Upper lobe of right lung (tissue), 1 donor: ENCODE measurements around the gene EFNA5. TPM values are rescaled to one million over a fixed set of nuclear protein-coding genes. Genes with fewer than 3 reads are reported as not detected.

ENCODE experiments used
- ATAC-seq: fragments of 200-7000 bp; cut with Tn5 transposase; one replicate; pipeline ENCODE4 v1.9.1; 2020; ENCODE audit warnings: mild to moderate bottlenecking, moderate library complexity
- DNase-seq: peaks from one replicate; pipeline ENCODE4 v3.0.0-alpha.2; 2020
- H3K27ac ChIP-seq: fragments of 200-600 bp; one replicate; pipeline ENCODE4 v1.8.0; 2022
- H3K27me3 ChIP-seq: fragments of 200-600 bp; one replicate; pipeline ENCODE4 v1.8.0; 2022; ENCODE audit warnings: mild to moderate bottlenecking
- H3K36me3 ChIP-seq: fragments of 200-600 bp; one replicate; pipeline ENCODE4 v1.8.0; 2022
- H3K4me1 ChIP-seq: fragments of 200-600 bp; one replicate; pipeline ENCODE4 v1.8.0; 2022
- H3K4me3 ChIP-seq: fragments of 200-600 bp; one replicate; pipeline ENCODE4 v1.8.0; 2022; ENCODE audit warnings: mild to moderate bottlenecking
- H3K9me3 ChIP-seq: fragments of 200-600 bp; one replicate; pipeline ENCODE4 v1.8.0; 2022
- intact Hi-C: fragments of 100-400 bp; cut with DNase I; formaldehyde crosslinking; loops from one replicate; pipeline ENCODE4 v1.11.0; 2022
- total RNA-seq: library from RNA; stranded (reverse); fragmentation: NEBNext Ultra II Directional; extraction: Animal tissue kit (Norgen Biotek cat#: 25700); gene quantifications from one replicate; pipeline ENCODE4 v1.2.1, GENCODE V29; 2021
- TF ChIP-seq, protein P1 (sequence below): fragments of 200-600 bp; IDR thresholded peaks from one replicate; pipeline ENCODE4 v1.8.0; 2022; ENCODE audit warnings: antibody characterized with exemption
- donor health status: DM: no; HTN: yes; CAD: no; lungs with severe emphysema.

Gene EFNA5
- total RNA-seq, 1 donor from 2014 or later = 12.0 TPM

GRCh38 chr5:107531308-107531707 lies 139.4 kb downstream of the EFNA5 start:
- intact Hi-C loops = no loop called here
- TF ChIP-seq, protein P1, sequence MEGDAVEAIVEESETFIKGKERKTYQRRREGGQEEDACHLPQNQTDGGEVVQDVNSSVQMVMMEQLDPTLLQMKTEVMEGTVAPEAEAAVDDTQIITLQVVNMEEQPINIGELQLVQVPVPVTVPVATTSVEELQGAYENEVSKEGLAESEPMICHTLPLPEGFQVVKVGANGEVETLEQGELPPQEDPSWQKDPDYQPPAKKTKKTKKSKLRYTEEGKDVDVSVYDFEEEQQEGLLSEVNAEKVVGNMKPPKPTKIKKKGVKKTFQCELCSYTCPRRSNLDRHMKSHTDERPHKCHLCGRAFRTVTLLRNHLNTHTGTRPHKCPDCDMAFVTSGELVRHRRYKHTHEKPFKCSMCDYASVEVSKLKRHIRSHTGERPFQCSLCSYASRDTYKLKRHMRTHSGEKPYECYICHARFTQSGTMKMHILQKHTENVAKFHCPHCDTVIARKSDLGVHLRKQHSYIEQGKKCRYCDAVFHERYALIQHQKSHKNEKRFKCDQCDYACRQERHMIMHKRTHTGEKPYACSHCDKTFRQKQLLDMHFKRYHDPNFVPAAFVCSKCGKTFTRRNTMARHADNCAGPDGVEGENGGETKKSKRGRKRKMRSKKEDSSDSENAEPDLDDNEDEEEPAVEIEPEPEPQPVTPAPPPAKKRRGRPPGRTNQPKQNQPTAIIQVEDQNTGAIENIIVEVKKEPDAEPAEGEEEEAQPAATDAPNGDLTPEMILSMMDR = no peak
- H3K4me1 ChIP-seq = no peaks in the 10 kb centered on the region
- DNase-seq (no peak), ATAC-seq (no peak)
- H3K27me3 ChIP-seq = no peaks in the 10 kb centered on the region
- H3K27ac ChIP-seq = no peak overlapping the region
- H3K9me3 ChIP-seq = no peaks in the 10 kb centered on the region
- H3K4me3 ChIP-seq = no peak overlapping the region
- H3K36me3 ChIP-seq = no peaks in the 10 kb centered on the region

- intact Hi-C loops = no loop called here
- TF ChIP-seq, protein P1 = no peak
- DNase-seq (no peak), ATAC-seq (no peak)
- Histone ChIP-seq H3K27ac (no peak overlapping the region), H3K4me1 (no peaks in the 10 kb centered on the region), H3K27me3 (no peaks in the 10 kb centered on the region), H3K9me3 (no peaks in the 10 kb centered on the region), H3K4me3 (no peak overlapping the region), H3K36me3 (no peaks in the 10 kb centered on the region)
Measured at GRCh38 chr5:107529618-107530017, 141.1 kb downstream of the EFNA5 start.

DNA sequence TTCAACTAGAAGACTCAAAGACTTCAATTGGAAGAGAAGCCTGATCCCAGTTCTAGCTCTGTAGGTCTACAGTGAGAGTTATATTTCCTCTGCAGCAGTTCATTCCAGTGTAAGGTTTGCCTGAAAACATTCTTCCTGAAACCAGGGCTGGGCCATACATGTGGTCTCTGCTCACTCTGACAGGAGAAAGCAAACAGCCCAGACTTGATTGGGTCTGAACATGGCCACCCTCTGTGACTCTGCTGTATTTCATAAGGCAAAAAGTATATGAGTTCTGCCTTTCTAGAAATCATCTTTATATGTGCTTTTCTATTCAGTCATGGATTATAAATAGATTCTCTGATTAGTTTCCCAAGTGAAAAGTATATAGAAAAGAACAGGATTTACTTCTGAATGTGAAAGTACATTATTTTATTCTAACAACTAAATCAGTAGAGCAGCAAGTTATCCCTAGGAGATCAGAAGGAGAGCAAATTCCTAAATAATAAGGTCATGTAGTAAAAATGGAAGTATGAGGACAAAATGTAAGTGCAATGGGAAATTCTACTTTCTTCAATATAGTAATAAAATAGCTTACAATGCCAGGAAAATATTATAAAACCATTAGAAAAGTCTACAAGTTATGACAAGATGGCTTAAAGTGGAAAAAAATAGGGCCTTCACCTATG lies 144.3 kb downstream of the EFNA5 start:
- H3K27ac ChIP-seq = no peak overlapping the region
- ATAC-seq = no peak

DNA sequence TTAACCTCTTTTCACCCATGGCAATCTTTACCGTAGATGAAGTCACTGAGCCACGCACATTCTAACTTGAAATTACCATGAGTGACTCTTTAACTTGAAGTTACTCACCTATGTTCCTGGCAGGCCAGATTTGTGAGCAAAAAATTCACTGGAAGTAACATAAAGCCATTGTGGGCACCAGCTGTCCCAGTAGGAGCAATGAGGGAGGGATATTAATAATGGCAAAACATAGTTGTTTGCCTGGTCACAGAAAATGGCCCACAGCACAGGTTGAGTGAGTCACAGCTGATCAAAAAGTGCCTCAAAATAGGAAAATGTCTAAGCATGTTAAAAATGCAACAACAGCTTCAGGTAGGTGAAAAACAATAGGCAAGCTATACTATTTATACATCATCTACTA lies 146.6 kb downstream of the EFNA5 start:
- no peak overlapping the region for H3K4me3 ChIP-seq
- no peak for DNase-seq
- TF ChIP-seq, protein P1 = no peak
- H3K4me1 ChIP-seq = no peaks in the 10 kb centered on the region
- no peaks in the 10 kb centered on the region for H3K9me3 ChIP-seq
- no peaks in the 10 kb centered on the region for H3K36me3 ChIP-seq
- H3K27me3 ChIP-seq = no peaks in the 10 kb centered on the region
- intact Hi-C loops = no loop called here
- H3K27ac ChIP-seq = no peak overlapping the region
- ATAC-seq = no peak

More for the DNA sequence above, 144.3 kb downstream of the EFNA5 start:
- Histone ChIP-seq H3K4me1 (no peaks in the 10 kb centered on the region), H3K36me3 (no peaks in the 10 kb centered on the region), H3K4me3 (no peak overlapping the region), H3K27me3 (no peaks in the 10 kb centered on the region), H3K9me3 (no peaks in the 10 kb centered on the region)
- DNase-seq = no peak
- TF ChIP-seq, protein P1 = no peak
- intact Hi-C loops = no loop called here

DNA sequence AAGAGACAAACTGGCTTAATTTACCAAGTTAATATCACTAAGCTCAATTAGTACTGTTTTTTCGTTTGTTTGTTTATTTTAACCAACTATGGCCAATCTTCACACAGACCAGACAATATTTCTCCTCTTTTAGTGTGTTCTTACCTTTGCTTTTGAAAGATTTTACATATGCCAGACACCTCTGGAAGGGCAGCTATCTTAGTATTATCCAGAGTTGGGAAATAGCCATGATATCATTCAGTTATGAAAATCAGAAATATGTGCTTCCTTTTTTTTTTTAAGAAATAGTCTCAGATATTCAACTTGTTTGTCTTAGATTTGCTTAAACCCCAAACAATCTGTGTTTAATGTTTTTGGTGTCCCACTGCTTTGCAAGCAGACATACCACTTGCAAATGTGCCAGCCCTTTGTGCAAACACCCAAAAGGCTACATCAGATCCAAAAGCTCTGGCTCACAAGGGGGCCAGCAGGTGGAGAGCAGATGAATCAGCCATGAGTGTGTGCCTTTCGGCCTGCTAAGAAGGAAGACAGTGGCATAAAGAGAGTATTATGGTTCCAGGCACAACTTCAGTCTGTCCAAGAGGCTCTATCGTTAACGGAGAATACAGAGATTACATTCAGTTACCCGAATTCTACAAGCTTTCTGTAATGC lies 147.6 kb downstream of the EFNA5 start:
- intact Hi-C loops = no loop called here
- Histone ChIP-seq H3K27me3 (no peaks in the 10 kb centered on the region), H3K27ac (no peak overlapping the region), H3K9me3 (no peaks in the 10 kb centered on the region), H3K36me3 (no peaks in the 10 kb centered on the region), H3K4me3 (no peak overlapping the region), H3K4me1 (no peaks in the 10 kb centered on the region)
- ATAC-seq = no peak
- no peak for DNase-seq
- TF ChIP-seq, protein P1 = no peak
